Spleen (tissue), 11 donors: Measurements from ENCODE around the gene SLC5A6. TPM values are rescaled to one million over a fixed set of nuclear protein-coding genes. Genes with fewer than 3 reads are reported as not detected.

ENCODE experiments used
- DNase-seq: peaks from one replicate; pipeline ENCODE4 v3.0.0-alpha.2; 2020
- H3K27ac ChIP-seq, 8 donors: fragments of 200-600 bp; sonication (generic) in 7 of 8; 1 replicate in 4 of 8; 2 replicates in 4 of 8; pipeline versions ENCODE4 v1.5.0 to v1.8.0; 2016 to 2021; ENCODE audit warnings: inconsistent platforms in 4 of 8, mild to moderate bottlenecking in 4 of 8, moderate library complexity in 1 of 8
- H3K27me3 ChIP-seq, 7 donors: fragments of 200-600 bp; sonication (generic) in 6 of 7; replicated peaks in 1 of 7; 1 replicate in 4 of 7; 2 replicates in 3 of 7; pipeline versions ENCODE4 v1.5.0 to v1.8.0; 2016 to 2021; ENCODE audit warnings: inconsistent platforms in 3 of 7, mild to moderate bottlenecking in 1 of 7
- H3K36me3 ChIP-seq, 6 donors: fragments of 200-600 bp; sonication (generic) in 5 of 6; 1 replicate in 4 of 6; 2 replicates in 2 of 6; pipeline versions ENCODE4 v1.5.0 to v1.8.0; 2016 to 2021; ENCODE audit warnings: inconsistent platforms in 2 of 6
- H3K4me1 ChIP-seq, 6 donors: fragments of 200-600 bp; sonication (generic) in 5 of 6; 1 replicate in 3 of 6; 2 replicates in 3 of 6; pipeline versions ENCODE4 v1.5.0 to v1.8.0; 2016 to 2021; ENCODE audit warnings: inconsistent platforms in 3 of 6
- H3K4me3 ChIP-seq, 8 donors: fragments of 200-600 bp; sonication (generic) in 7 of 8; 1 replicate in 4 of 8; 2 replicates in 4 of 8; pipeline versions ENCODE4 v1.5.0 to v1.8.0; 2016 to 2021; ENCODE audit warnings: inconsistent platforms in 4 of 8, mild to moderate bottlenecking in 4 of 8, moderate library complexity in 2 of 8
- H3K9me3 ChIP-seq, 8 donors: fragments of 200-600 bp; sonication (generic) in 7 of 8; 1 replicate in 4 of 8; 2 replicates in 4 of 8; pipeline versions ENCODE4 v1.5.0 to v1.8.0; 2016 to 2021; ENCODE audit warnings: inconsistent platforms in 4 of 8
- CTCF ChIP-seq, 11 experiments: fragments of 200-600 bp in 7 of 11; fragments of 450-650 bp in 4 of 11; sonication (generic) in 4 of 11; IDR thresholded peaks in 8 of 11; conservative IDR thresholded peaks in 3 of 11; 1 replicate in 7 of 11; 2 replicates in 4 of 11; pipeline versions ENCODE4 v1.4.0 to v1.8.0; 2016 to 2021; ENCODE audit warnings: antibody characterized with exemption in 11 of 11, inconsistent platforms in 4 of 11, mild to moderate bottlenecking in 1 of 11
- POLR2A ChIP-seq, 3 donors: fragments of 450-650 bp; IDR thresholded peaks; one replicate each; pipeline ENCODE4 v1.5.1; 2017; ENCODE audit warnings: antibody characterized with exemption in 3 of 3, mild to moderate bottlenecking in 1 of 3
- POLR2AphosphoS5 ChIP-seq, 3 donors: sonication (generic); formaldehyde crosslinking; IDR thresholded peaks; one replicate each; pipeline ENCODE4 v1.5.1; 2017; ENCODE audit warnings: antibody characterized with exemption in 3 of 3
- WGBS, 5 donors: extraction: QIAGEN DNeasy Blood & Tissue Kit in 3 of 5; methylation state at CpG; one replicate each; pipeline versions ENCODE4 v1.1.5 to v1.1.7; 2013 to 2018; 5-methylcytosine and 5-hydroxymethylcytosine counted together
- intact Hi-C: fragments of 100-400 bp; cut with DNase I; formaldehyde crosslinking; loops from one replicate; pipeline ENCODE4 v1.15.0; 2023; ENCODE audit warnings: low total_unique reads
- polyA plus RNA-seq, 3 donors: library from polyadenylated mRNA; stranded (reverse); fragments of 200-250 nt; gene quantifications; one replicate each; pipeline ENCODE4 v1.2.1, GENCODE V29; 2013
- total RNA-seq, 7 donors: library from RNA; depleted of rRNA in 3 of 7; stranded (reverse); fragments of >200 nt in 3 of 7; fragmentation: NEBNext Ultra II Directional in 4 of 7; extraction: Animal tissue kit (Norgen Biotek cat#: 25700) in 4 of 7; gene quantifications; one replicate each; pipeline versions ENCODE4 v1.1.0 to v1.2.1, GENCODE V29; 2016 to 2021
- donor health status: healthy with polysubstance abuse.
- donor health status: DM: no; HTN: no; CAD: no; lungs with moderate emphysema.
- donor health status: DM: no; HTN: no; CAD: no.
- donor health status: Bipolar disorder and iron deficiency.
- donor health status: healthy.
- donor health status: DM: no; HTN: no; CAD: no.
- donor health status: DM: yes; HTN: yes; CAD: no.

SLC5A6 gene
- total and polyA plus RNA-seq, 10 donors = 11.9 to 33.3 (median 22.7) TPM

GRCh38 chr2:27214941-27215340 lies 2.9 kb upstream of the SLC5A6 start:
- H3K36me3 ChIP-seq = peaks cover 0 to 42% (median 5%) of the 10 kb centered on the region in 6 donors
- no peaks in the 10 kb centered on the region for H3K9me3 ChIP-seq
- DNase-seq = no peak
- no peak for TF ChIP-seq POLR2AphosphoS5 (IDR thresholded peaks at IDR 0.05)
- no peak for TF ChIP-seq POLR2A (IDR thresholded peaks at IDR 0.05)
- TF ChIP-seq CTCF (IDR thresholded peaks at IDR 0.05 in 8 of 11, conservative IDR thresholded peaks at IDR 0.05 in 3 of 11) = no peak
- no peak overlapping the region for H3K4me3 ChIP-seq
- intact Hi-C loops = no loop called here
- H3K27me3 ChIP-seq = no peaks in the 10 kb centered on the region
- peaks cover 15 to 64% (median 52%) of the 10 kb centered on the region in 6 donors for H3K4me1 ChIP-seq
- 84 to 96% (median 90%) methylated on average over 3 of the region's 3 CpGs for WGBS, 5 donors
- no peak overlapping the region for H3K27ac ChIP-seq

- WGBS, 5 donors = 8 to 9% (median 8%) methylated on average over 34 of the region's 34 CpGs
- intact Hi-C loops = no loop called here
- Histone ChIP-seq H3K9me3 (no peaks in the 10 kb centered on the region), H3K4me1 (peaks cover 10 to 56% (median 38%) of the 10 kb centered on the region in 6 donors), H3K27me3 (no peaks in the 10 kb centered on the region), H3K27ac (peak overlapping the region; percentile 84 to 99 (median 97)), H3K36me3 (peaks cover 0 to 48% (median 15%) of the 10 kb centered on the region in 6 donors), H3K4me3 (peak overlapping the region; percentile 61 to 86 (median 74))
- TF ChIP-seq POLR2A (IDR thresholded peaks at IDR 0.05) (no peak), CTCF (IDR thresholded peaks at IDR 0.05 in 8 of 11, conservative IDR thresholded peaks at IDR 0.05 in 3 of 11) (no peak), POLR2AphosphoS5 (IDR thresholded peaks at IDR 0.05) (no peak)
- no peak for DNase-seq
Measured at GRCh38 chr2:27212626-27213471, 781 bp upstream of the SLC5A6 start.

- Histone ChIP-seq H3K27me3 (no peaks in the 10 kb centered on the region), H3K36me3 (peaks cover 0 to 63% (median 27%) of the 10 kb centered on the region in 6 donors), H3K4me1 (peaks cover 4 to 42% (median 25%) of the 10 kb centered on the region in 6 donors), H3K9me3 (no peaks in the 10 kb centered on the region), H3K4me3 (peak overlapping the region; percentile 61 to 86 (median 74)), H3K27ac (peak overlapping the region; percentile 84 to 99 (median 97))
- WGBS, 5 donors = 3 to 6% (median 3%) methylated on average over 32 to 48 of the region's 48 CpGs
- TF ChIP-seq POLR2AphosphoS5 (IDR thresholded peaks at IDR 0.05) = no peak
- no peak for TF ChIP-seq POLR2A (IDR thresholded peaks at IDR 0.05)
- TF ChIP-seq CTCF (IDR thresholded peaks at IDR 0.05 in 8 of 11, conservative IDR thresholded peaks at IDR 0.05 in 3 of 11) = no peak
- DNase-seq = peak; percentile 82
- intact Hi-C loops = no loop called here
Measured at GRCh38 chr2:27211241-27211942, 676 bp downstream of the SLC5A6 start.
